Measurements from ENCODE around the gene PPM1A.

PPM1A gene

DNA sequence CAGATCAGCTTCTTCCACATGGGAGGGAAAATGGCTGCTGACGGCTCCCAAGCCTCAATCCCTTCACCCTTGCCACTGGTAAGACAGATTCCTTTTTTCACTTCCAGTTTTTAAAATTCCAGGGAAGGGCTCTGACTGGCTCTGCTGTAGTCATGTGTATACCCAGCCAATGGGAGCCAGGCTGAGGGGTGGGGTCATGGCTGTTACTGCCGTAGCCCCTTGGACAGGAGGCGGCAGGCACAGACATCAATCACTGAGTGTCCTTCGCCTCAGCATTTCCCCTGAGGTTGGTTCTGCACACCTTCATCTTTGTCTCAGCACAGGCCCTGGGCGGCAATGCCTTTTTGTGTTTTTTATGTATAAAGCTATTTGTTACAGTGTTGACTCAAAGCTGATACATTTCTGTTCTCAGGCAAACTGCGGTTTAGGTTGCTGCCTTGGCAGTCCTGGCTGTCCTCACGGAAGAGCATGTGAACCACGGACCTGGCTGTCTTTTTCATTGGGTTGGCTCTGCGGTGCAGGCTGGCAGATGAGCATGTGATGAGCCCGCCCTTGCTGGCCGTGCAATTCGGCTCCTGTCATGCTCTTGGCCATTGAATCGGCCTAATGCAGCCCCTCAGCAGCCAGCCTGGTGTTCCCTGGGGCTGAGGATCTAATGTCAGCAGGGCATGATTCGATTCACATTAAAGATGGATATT is 74.3 kb downstream of the PPM1A start:
- no peak for DNase-seq (ENCODE audit: low spot score)

DNA sequence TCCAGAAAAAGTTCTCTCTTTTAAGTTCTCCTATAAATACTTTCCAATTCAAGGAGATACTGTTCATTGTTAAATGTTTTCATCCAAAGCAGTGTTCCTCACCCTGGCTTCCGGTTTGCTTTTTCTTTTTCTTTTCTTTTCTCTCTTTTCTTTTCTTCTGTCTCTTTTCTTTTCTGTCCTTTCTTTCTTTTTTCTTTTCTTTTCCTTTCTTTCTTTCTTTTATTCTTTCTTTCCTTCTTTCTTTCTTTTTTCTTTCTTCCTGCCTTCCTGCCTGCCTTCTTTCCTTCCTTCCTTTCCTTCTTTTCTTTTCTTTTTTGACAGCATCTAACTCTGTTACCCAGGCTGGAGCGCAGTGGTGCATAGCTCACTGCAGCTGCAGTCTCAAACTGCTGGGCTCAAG is 75.8 kb downstream of the PPM1A start:
- no peak for DNase-seq (ENCODE audit: low spot score)

DNA sequence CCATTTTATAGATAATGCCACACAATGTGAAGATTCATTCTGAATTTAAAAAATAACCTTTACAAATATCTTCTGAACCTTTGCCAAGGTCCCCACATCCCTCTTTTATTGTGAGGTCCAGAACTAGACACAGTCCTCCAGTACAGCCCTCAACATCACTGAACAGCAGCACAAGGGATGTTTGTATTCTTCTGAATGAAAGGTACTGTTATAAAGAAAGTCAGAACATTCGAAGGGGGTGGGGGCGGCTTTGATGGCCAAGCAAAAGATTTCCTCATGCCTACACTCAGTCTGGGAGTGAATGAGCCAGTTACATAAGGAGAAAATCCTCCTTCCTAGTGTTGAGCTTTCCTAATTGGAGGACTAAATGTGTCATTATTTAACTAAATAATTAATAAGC is 77.3 kb downstream of the PPM1A start:
- DNase-seq (ENCODE audit: low spot score): no peak

DNA sequence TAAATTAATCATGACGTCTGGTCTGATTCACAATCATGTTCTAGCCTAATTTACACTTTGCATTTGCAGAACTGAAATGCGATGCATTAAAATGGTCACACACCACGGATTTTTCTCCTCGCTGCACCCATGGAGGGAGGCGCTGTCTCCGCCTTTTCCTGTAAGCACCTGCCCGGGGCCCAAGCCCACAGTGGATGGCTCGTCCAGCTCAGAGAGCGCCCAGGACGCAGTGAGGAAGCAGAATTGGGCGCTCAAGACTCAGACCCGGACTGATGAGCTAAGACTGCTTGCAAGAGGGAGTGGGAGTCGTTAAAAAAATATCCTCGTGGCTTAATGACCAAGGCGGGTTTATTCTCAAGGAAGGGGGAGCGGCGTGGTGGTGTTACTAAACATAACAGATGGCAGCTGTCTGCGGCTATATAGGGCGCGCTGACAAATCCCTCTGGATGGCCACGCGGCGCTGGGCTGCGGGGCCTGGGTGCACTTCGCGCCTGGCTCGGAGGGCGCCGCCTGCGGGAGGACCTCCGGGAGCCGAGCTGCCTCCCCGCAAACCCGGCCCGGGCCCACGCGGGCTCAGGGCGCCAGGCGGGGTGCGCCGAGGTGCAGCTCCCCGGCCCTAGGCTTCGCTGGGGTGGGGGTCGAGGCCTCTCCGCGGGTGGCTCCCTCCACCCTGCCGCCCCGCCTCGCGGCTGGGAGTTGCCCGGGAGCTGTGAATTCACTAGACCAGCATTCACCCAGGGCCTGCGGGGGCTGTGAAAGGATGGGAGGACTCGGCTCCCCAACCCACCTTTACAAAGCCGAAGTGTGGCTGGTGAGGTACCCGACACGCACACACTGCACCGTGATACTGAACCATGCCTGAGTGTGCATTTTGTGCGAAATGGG is 78.7 kb downstream of the PPM1A start:
- peak; percentile 23 for DNase-seq (ENCODE audit: low spot score)

DNA sequence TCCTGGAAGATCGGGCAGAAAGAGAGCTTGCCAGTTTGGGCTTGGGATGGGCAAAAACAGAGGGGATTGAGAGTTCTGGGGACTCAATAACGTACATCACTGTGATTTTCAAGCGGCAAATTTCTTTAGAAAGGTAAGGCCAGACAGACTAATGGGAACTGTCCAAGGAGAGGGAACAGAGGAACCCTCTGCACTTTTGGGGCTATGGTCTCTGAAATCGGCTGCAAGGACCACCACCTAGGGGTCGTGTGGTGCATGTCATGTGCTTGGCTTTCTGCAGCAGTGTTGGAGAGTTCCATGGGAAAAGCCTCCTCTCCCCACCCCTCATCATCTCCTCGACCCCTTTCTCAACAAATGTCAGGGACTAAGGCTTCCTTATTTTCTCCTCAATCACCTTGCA is 79.6 kb downstream of the PPM1A start:
- no peak for DNase-seq (ENCODE audit: low spot score)

GRCh38 chr14:60329274-60329673 is 80.3 kb downstream of the PPM1A start:
- DNase-seq (ENCODE audit: low spot score): no peak

DNA sequence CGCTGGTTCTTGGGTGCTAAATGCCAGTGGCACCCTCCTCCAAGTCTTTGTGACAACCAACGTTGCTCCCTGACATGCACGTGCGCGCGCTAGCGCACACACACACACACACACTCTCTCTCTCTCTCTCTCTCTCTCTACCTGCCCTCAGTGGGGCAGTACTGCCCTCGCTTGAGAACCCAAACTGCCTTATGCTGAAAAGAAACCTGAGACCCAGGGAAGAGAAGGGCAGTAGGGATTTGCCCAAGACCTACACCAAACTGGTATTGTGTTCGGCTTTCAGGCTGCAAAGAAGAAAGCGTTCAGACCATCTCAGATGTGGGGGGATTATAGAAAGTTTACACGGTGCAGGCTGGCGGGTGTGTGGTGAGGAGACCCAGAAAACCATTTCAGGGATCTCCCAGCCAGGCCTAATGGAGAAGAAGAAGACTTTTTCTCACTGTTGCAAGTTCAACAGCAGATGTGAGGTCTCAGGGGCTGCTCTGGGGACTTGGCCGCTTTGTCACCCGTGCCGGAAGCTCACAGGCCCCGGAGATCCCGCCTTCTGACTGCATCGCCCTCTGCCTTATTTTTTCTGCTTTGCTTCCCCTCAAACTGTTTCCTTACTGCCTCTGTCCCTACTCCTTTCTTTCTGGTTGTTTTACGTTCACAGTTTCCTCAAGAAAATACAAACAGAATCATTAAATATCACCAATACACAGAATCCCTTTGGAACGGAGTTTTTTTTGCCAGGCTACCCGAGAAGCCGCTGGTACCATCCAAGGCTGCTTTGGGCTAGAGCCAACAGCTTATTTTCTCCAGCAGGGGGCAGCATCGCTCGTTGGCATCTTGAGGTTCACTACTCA is 82.4 kb downstream of the PPM1A start:
- peak; percentile 81 for DNase-seq (ENCODE audit: low spot score)

DNA sequence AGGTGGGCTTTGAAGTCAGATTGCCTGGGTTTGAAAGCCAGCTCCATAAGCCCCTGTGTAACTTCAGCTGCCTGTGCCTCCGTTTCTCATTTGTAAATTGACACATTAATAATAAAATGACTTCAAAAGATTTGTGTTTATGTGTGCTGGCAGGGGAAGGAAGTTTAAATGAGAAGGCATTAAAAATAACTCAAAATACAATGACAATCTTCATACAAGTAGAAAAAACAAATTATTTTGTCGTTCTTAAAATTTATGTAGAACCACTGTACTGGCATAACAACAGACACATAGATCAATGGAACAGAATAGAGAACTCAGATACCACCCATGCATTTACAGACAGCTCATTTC is 83.0 kb downstream of the PPM1A start:
- DNase-seq (ENCODE audit: low spot score): no peak

DNA sequence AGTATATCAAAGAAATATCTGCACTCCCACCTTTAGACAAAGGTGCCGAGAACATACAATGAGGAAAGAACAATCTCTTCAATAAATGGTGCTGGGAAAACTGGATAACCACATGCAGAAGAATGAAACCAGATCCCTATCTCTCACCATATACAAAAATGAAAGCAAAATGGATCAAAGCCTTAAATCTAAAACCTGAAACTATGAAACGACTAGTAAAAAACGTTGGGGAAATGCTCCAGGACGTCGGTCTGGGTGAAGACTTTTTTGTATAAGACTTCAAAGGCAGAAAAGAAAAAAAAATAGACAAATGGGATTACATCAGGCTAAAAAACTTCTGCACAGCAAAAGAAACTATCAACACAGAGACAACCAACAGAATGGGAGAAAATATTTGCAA is 83.8 kb downstream of the PPM1A start:
- no peak for DNase-seq (ENCODE audit: low spot score)

- no peak for DNase-seq (ENCODE audit: low spot score)
Measured at GRCh38 chr14:60339571-60339970, 90.5 kb downstream of the PPM1A start.

- DNase-seq (ENCODE audit: low spot score): no peak
Measured at GRCh38 chr14:60343571-60344071, 94.6 kb downstream of the PPM1A start.

- no peak for DNase-seq (ENCODE audit: low spot score)
Measured at GRCh38 chr14:60344751-60345150, 95.7 kb downstream of the PPM1A start.

- DNase-seq (ENCODE audit: low spot score): no peak
Measured at GRCh38 chr14:60346706-60347105, 97.7 kb downstream of the PPM1A start.

GRCh38 chr14:60348211-60348610 is 99.2 kb downstream of the PPM1A start:
- no peak for DNase-seq (ENCODE audit: low spot score)

Data from CD4-positive, alpha-beta T cell treated with Interleukin-2 at 100 ng/mL for 4 hours (primary cell).